DOHH2 (cell line): ENCODE data around the gene C16orf92.
A peak's percentile ranks its signal among the peaks of the same experiment; 100 is the strongest.

Experiments
- H3F3A ChIP-seq: fragments of 200-600 bp; sonication (generic), shearing (Covaris generic); 2 replicates; pipeline ENCODE4 v1.6.0; 2016; ENCODE audit warnings: antibody characterized with exemption, mild to moderate bottlenecking; ENCODE audit not compliant: control insufficient read depth, insufficient read depth
- H3K27ac ChIP-seq: fragments of 200-600 bp; sonication (generic); 2 replicates; pipeline ENCODE4 v1.5.1; 2014; ENCODE audit warnings: low read depth, mild to moderate bottlenecking, low read length, moderate library complexity
- H3K27me3 ChIP-seq: fragments of 200-600 bp; sonication (generic); 2 replicates; pipeline ENCODE4 v1.6.1; 2014; ENCODE audit warnings: mild to moderate bottlenecking, low read length, mixed read lengths; ENCODE audit not compliant: control insufficient read depth
- H3K36me3 ChIP-seq: fragments of 200-600 bp; sonication (generic); 2 replicates; pipeline ENCODE4 v1.6.1; 2014; ENCODE audit warnings: mild to moderate bottlenecking, low read length, moderate library complexity, mixed read lengths; ENCODE audit not compliant: control insufficient read depth
- H3K4me1 ChIP-seq: fragments of 200-600 bp; sonication (generic); 2 replicates; pipeline ENCODE4 v1.6.1; 2014; ENCODE audit warnings: mild to moderate bottlenecking, low read length, mixed read lengths; ENCODE audit not compliant: control insufficient read depth
- H3K4me2 ChIP-seq: fragments of 200-600 bp; sonication (generic); 2 replicates; pipeline ENCODE4 v1.6.0; 2014; ENCODE audit warnings: mild to moderate bottlenecking, low read length, moderate library complexity
- H3K4me3 ChIP-seq: fragments of 200-600 bp; sonication (generic); 2 replicates; pipeline ENCODE4 v1.5.1; 2014; ENCODE audit warnings: mild to moderate bottlenecking, low read length, mixed read lengths
- H3K79me2 ChIP-seq: fragments of 200-600 bp; sonication (generic); 2 replicates; pipeline ENCODE4 v1.6.1; 2014; ENCODE audit warnings: mild to moderate bottlenecking, low read length, mixed read lengths; ENCODE audit not compliant: control insufficient read depth
- H3K9me2 ChIP-seq: fragments of 200-600 bp; sonication (generic); replicated peaks from 2 replicates; pipeline ENCODE4 v1.6.1; 2014; ENCODE audit warnings: mild to moderate bottlenecking, low read length, mixed read lengths; ENCODE audit not compliant: control insufficient read depth
- H3K9me3 ChIP-seq: fragments of 200-600 bp; sonication (generic); 2 replicates; pipeline ENCODE4 v1.6.1; 2014; ENCODE audit warnings: antibody characterized with exemption, low read length, mixed read lengths; ENCODE audit not compliant: control insufficient read depth, insufficient read depth
- H4K20me1 ChIP-seq: fragments of 200-600 bp; sonication (generic); 2 replicates; pipeline ENCODE4 v1.6.0; 2014; ENCODE audit warnings: low read depth, mild to moderate bottlenecking, antibody characterized with exemption, low read length, moderate library complexity; ENCODE audit not compliant: control insufficient read depth, insufficient read depth
- CTCF ChIP-seq: fragments of 200-600 bp; sonication (generic); IDR thresholded peaks from one replicate; pipeline ENCODE4 v1.5.1; 2014; ENCODE audit warnings: antibody characterized with exemption, mild to moderate bottlenecking, low read depth, low read length; ENCODE audit not compliant: poor library complexity, severe bottlenecking
- EZH2phosphoT487 ChIP-seq: fragments of 200-600 bp; sonication (generic); IDR thresholded peaks from 2 replicates; pipeline ENCODE4 v1.6.1; 2017; ENCODE audit warnings: borderline replicate concordance, mild to moderate bottlenecking, antibody characterized with exemption, low read length, moderate library complexity, mixed read lengths

C16orf92 gene

GRCh38 chr16:29996766-29997250 is 26.2 kb upstream of the C16orf92 start:
- Histone ChIP-seq H3K4me3 (peak overlapping the region; percentile 89), H3K79me2 (peaks cover 38% of the 10 kb centered on the region), H3K27ac (peak overlapping the region; percentile 97), H3K4me1 (peaks cover 36% of the 10 kb centered on the region), H3K9me2 (no peaks in the 10 kb centered on the region), H3K36me3 (peaks cover 85% of the 10 kb centered on the region), H3K9me3 (no peaks in the 10 kb centered on the region), H3K4me2 (peak overlapping the region; percentile 100), H3F3A (peaks cover 14% of the 10 kb centered on the region), H4K20me1 (no peaks in the 10 kb centered on the region), H3K27me3 (no peaks in the 10 kb centered on the region)
- TF ChIP-seq EZH2phosphoT487 (no peak), CTCF (no peak)

GRCh38 chr16:29999605-30000004 is 23.4 kb upstream of the C16orf92 start:
- Histone ChIP-seq H3K4me1 (peaks cover 23% of the 10 kb centered on the region), H3K27me3 (no peaks in the 10 kb centered on the region), H3K36me3 (peaks cover 71% of the 10 kb centered on the region), H3K27ac (no peak overlapping the region), H4K20me1 (no peaks in the 10 kb centered on the region), H3K9me3 (no peaks in the 10 kb centered on the region), H3F3A (peaks cover 7% of the 10 kb centered on the region), H3K79me2 (peaks cover 30% of the 10 kb centered on the region), H3K4me3 (no peak overlapping the region), H3K9me2 (no peaks in the 10 kb centered on the region), H3K4me2 (no peak overlapping the region)
- TF ChIP-seq CTCF, result no peak
- no peak for TF ChIP-seq EZH2phosphoT487

GRCh38 chr16:30000735-30001631 is 22.0 kb upstream of the C16orf92 start:
- Histone ChIP-seq H3K4me3 (no peak overlapping the region), H3K27ac (no peak overlapping the region), H4K20me1 (no peaks in the 10 kb centered on the region), H3K36me3 (peaks cover 67% of the 10 kb centered on the region), H3K9me2 (no peaks in the 10 kb centered on the region), H3F3A (no peaks in the 10 kb centered on the region; the same call in 1 of the 2 replicates), H3K27me3 (no peaks in the 10 kb centered on the region), H3K4me1 (peaks cover 11% of the 10 kb centered on the region), H3K9me3 (no peaks in the 10 kb centered on the region), H3K79me2 (peaks cover 23% of the 10 kb centered on the region), H3K4me2 (no peak overlapping the region)
- TF ChIP-seq EZH2phosphoT487 (no peak), CTCF (no peak)
